Psoas muscle (tissue), 8 donors: ENCODE results near the gene SCYL3. TPM values are rescaled to one million over a fixed set of nuclear protein-coding genes. Genes with fewer than 3 reads are reported as not detected.

Source experiments
- ATAC-seq, 4 donors: fragments of 200-7000 bp; cut with Tn5 transposase; one replicate each; pipeline ENCODE4 v1.9.1; 2020; ENCODE audit warnings: moderate library complexity in 3 of 4, mild to moderate bottlenecking in 2 of 4
- DNase-seq, 2 donors: peaks; one replicate each; pipeline ENCODE4 v3.0.0-alpha.2; 2020
- H3K27ac ChIP-seq: fragments of 200-600 bp; one replicate; pipeline ENCODE4 v1.8.0; 2022
- H3K27me3 ChIP-seq, 3 donors: fragments of 200-600 bp in 1 of 3; one replicate each; pipeline versions ENCODE4 v1.6.1 to v1.8.0; 2013 to 2022; ENCODE audit warnings: low read length in 2 of 3, mild to moderate bottlenecking in 2 of 3, moderate library complexity in 1 of 3; ENCODE audit not compliant: insufficient read depth in 3 of 3
- H3K36me3 ChIP-seq, 2 donors: fragments of 200-600 bp in 1 of 2; one replicate each; pipeline versions ENCODE4 v1.6.1 to v1.8.0; 2013 to 2022; ENCODE audit warnings: low read depth in 1 of 2, mild to moderate bottlenecking in 1 of 2, moderate library complexity in 1 of 2; ENCODE audit not compliant: insufficient read depth in 1 of 2
- H3K4me1 ChIP-seq: fragments of 200-600 bp; one replicate; pipeline ENCODE4 v1.8.0; 2022
- H3K4me3 ChIP-seq: fragments of 200-600 bp; one replicate; pipeline ENCODE4 v1.8.0; 2022; ENCODE audit warnings: mild to moderate bottlenecking
- H3K9me3 ChIP-seq: fragments of 200-600 bp; one replicate; pipeline ENCODE4 v1.8.0; 2022
- CTCF ChIP-seq: fragments of 200-600 bp; IDR thresholded peaks from one replicate; pipeline ENCODE4 v1.8.0; 2022; ENCODE audit warnings: antibody characterized with exemption
- WGBS, 3 donors: extraction: QIAGEN DNeasy Blood & Tissue Kit; methylation state at CpG; one replicate each; pipeline versions ENCODE4 v1.1.6 to v1.1.7; 2013; 5-methylcytosine and 5-hydroxymethylcytosine counted together
- intact Hi-C, 2 donors: fragments of 100-400 bp; cut with DNase I; formaldehyde crosslinking; loops; one replicate each; pipeline versions ENCODE4 v1.11.0 to v1.14.2; 2022
- polyA plus RNA-seq, 3 donors: library from polyadenylated mRNA; stranded (reverse); fragments of 200-250 nt; gene quantifications; one replicate each; pipeline ENCODE4 v1.2.3, GENCODE V29; 2013
- total RNA-seq, 4 donors: library from RNA; stranded (reverse); fragmentation: NEBNext Ultra II Directional in 2 of 4; extraction: Animal tissue kit (Norgen Biotek cat#: 25700) in 2 of 4; gene quantifications; one replicate each; pipeline versions ENCODE4 v1.2.1 to v1.2.4, GENCODE V29; 2021 to 2023
- donor health status: healthy with polysubstance abuse.
- donor health status: DM: no; HTN: no; CAD: no; lungs with moderate emphysema.
- donor health status: Bipolar disorder and iron deficiency.
- donor health status: healthy.
- donor health status: DM: yes; HTN: yes; CAD: no.
- donor health status: DM: no; HTN: no; CAD: no.
- donor health status: DM: no; HTN: no; CAD: no.
- donor health status: DM: yes; HTN: yes; CAD: no.

Gene SCYL3
- total and polyA plus RNA-seq, 7 donors: 6.0 to 15.7 (median 7.5) TPM

- DNase-seq: no peak
- Histone ChIP-seq H3K9me3 (no peaks in the 10 kb centered on the region), H3K27ac (no peak overlapping the region), H3K36me3 (peaks cover 0 to 60% of the 10 kb centered on the region in 2 donors), H3K27me3 (no peaks in the 10 kb centered on the region), H3K4me1 (no peaks in the 10 kb centered on the region), H3K4me3 (no peak overlapping the region)
- 95 to 98% (median 97%) methylated on average over 3 of the region's 3 CpGs for WGBS, 3 donors
- TF ChIP-seq CTCF: no peak
- no peak for ATAC-seq
- intact Hi-C loops: loop anchor here in 1 of 2 donors (5.0 kb wide), 1 partner anchor 43 kb away; no protein-coding TSS in a partner anchor
Measured at GRCh38 chr1:169824153-169824552, 69.5 kb downstream of the SCYL3 start.

- H3K27ac ChIP-seq: no peak overlapping the region
- no peak for TF ChIP-seq CTCF
- WGBS, 3 donors: 96 to 97% (median 97%) methylated on average over 7 of the region's 7 CpGs
- peaks cover 0 to 36% of the 10 kb centered on the region in 2 donors for H3K36me3 ChIP-seq
- DNase-seq (no peak), ATAC-seq (no peak)
- no peaks in the 10 kb centered on the region for H3K4me1 ChIP-seq
- no peaks in the 10 kb centered on the region for H3K27me3 ChIP-seq
- intact Hi-C loops: loop anchor here in 1 of 2 donors (5.0 kb wide), 1 partner anchor 46 kb away; no protein-coding TSS in a partner anchor
- no peaks in the 10 kb centered on the region for H3K9me3 ChIP-seq
- H3K4me3 ChIP-seq: no peak overlapping the region
Measured at GRCh38 chr1:169821500-169821899, 72.2 kb downstream of the SCYL3 start.

GRCh38 chr1:169816617-169817016 is 77.1 kb downstream of the SCYL3 start:
- H3K27ac ChIP-seq: no peak overlapping the region
- peaks cover 0 to 8% of the 10 kb centered on the region in 2 donors for H3K36me3 ChIP-seq
- DNase-seq (no peak), ATAC-seq (no peak)
- no peak for TF ChIP-seq CTCF
- no peaks in the 10 kb centered on the region for H3K4me1 ChIP-seq
- H3K27me3 ChIP-seq: no peaks in the 10 kb centered on the region
- intact Hi-C loops: no loop called here
- H3K4me3 ChIP-seq: no peak overlapping the region
- 98 to 100% (median 98%) methylated on average over 1 of the region's 1 CpG for whole genome bisulfite sequencing, 3 donors
- no peaks in the 10 kb centered on the region for H3K9me3 ChIP-seq

GRCh38 chr1:169814265-169814664 is 79.4 kb downstream of the SCYL3 start:
- intact Hi-C loops: loop anchor here in 1 of 2 donors (5.0 kb wide), 1 partner anchor 262 kb away; no protein-coding TSS in a partner anchor
- WGBS, 3 donors: 49 to 96% (median 91%) methylated on average over 2 of the region's 2 CpGs

More at GRCh38 chr1:169814265-169814664, 79.4 kb downstream of the SCYL3 start:
- no peak for DNase-seq
- no peak for ATAC-seq
- Histone ChIP-seq H3K4me1 (no peaks in the 10 kb centered on the region), H3K9me3 (no peaks in the 10 kb centered on the region), H3K4me3 (no peak overlapping the region), H3K27me3 (no peaks in the 10 kb centered on the region), H3K36me3 (peaks cover 0 to 8% of the 10 kb centered on the region in 2 donors), H3K27ac (no peak overlapping the region)
- TF ChIP-seq CTCF: no peak
